HG03175 (cell line): Measurements from ENCODE around the gene TEX52.
"Not testable (repeated sequence)": the region's sequence is repeated elsewhere in the genome, so short reads cannot be mapped to it uniquely, and the experiment has no call there.

Experiments
- ATAC-seq: cut with Tn5 transposase; IDR thresholded peaks from one replicate; pipeline ENCODE4 v1.9.1; 2021; ENCODE audit warnings: mild to moderate bottlenecking, moderate library complexity; ENCODE audit not compliant: unreplicated experiment

The TEX52 gene

DNA sequence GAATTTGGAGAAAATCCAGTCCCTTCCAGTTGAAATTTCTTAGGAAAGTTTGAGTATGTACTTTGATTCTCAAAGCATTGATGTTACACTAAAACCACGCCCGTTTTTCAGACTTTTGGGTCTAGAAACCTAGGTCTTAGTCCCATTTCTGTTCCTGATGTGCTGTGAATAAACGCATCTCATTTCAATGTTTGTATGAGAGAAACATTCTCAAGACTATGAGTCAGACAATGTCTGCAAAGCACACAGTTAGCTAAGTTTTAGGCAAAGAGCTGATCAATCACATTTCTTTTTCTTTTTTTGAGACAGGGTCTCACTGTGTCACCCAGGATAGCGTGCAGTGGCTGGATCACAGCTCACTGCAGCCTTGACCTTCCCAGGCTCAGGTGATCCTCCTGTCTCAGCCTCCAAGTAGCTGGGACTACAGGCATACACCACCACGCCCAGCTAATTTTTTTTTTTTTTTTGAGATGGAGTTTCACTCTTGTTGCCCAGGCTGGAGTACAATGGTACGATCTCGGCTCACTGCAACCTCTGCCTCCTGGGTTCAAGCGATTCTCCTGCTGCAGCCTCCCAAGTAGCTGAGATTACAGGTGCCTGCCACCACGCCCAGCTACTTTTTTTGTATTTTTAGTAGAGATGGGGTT, 12.3 kb upstream of the TEX52 start:
- ATAC-seq = not testable (repeated sequence)

DNA sequence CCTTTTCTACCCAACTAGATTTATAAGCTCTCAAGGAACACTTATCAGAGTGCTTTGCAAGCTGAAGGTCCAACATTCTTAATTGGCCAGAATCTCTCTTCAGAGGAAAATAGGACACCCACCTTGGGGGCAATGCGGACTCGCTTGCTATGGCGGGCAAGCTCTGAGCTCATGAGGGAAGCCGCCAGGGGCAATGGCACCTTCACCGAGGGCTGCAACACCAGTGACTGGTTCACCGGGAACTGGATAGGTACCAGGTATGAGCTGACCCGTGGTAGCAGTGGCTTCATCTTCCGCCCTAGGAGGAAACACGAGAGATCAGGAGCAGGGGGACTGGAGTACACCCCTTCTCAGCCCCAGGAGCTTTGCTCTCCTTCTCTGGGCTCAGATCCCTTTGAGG, 7.4 kb upstream of the TEX52 start:
- ATAC-seq = no peak

DNA sequence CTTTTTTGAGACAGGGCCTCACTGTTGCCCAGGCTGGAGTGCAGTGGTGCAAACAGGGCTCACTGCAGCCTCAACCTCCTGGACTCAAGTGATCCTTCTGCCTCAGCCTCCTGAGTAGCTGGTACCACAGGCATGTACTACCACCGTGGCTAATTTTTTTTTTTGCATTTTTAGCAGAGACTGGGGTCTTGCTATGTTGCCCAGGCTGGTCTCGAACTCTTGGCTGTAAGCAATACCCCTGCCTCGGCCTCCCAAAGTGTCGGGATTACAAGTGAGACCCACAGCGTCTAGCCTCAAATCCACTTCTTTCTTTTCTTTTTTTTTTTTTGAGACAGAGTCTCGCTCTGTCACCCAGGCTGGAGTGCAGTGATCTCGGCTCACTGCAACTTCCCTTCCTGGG, 6.6 kb upstream of the TEX52 start:
- ATAC-seq = not testable (repeated sequence)

DNA sequence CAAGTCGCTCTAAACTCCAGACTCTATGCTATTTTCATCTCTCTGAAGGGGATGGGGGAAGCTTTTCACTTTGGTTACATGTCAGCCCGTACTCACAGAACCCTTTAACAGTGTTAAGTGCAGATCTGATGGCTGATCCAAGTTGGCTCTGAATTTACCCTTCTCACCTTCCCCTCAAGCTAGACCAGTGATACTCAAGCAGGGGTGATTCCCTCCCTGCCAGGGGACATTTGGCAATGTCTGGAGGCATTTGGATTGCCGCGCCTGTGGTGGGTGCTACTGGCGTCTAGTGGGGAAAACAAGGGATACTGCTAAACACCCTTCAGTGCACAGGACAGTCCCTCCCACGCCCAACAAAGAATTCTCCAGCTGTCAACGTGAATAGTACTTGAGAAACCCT, 6.0 kb upstream of the TEX52 start:
- ATAC-seq = no peak

DNA sequence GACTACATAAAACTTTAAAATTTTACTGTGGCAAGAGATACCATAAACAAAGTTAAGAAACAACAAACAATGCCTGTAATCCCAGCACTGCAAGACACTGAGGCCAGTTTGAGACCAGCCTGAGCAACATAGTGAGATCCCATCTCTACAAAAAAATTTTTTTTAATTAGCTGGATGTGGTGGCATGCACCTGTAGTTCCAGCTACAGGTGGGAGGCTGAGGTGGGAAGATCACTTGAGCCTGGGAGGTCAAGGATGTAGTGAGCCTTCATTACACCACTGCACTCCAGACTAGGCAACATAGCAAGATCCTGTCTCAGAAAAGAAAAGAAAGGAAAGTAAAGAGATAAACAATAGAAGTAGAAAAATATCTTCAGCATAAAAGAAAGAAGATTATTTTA, 3.3 kb upstream of the TEX52 start:
- no peak for ATAC-seq

DNA sequence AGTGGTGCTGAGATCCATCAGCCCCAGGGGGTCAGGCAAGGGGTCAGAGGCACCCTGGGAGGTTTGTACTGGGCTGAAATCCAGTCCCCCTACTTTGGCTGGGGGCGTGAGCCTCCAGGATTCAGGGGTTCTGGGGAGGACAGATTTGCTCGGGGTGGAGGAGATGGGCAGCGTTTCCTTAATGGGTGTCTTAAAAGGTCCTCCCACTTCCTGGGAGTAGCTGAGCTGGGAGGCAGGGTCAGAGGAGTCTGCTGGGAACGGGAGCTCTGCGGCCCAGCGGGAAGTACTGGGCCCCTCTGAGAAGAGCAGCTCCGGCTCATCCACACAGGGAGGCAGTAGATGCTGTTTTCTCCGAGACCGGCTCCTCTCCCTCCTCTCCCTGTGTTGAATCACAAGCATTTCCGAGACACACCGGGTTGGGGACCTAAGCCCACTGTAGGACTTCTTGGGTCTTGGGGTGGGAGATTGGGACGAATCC, 2.1 kb upstream of the TEX52 start:
- ATAC-seq = no peak

DNA sequence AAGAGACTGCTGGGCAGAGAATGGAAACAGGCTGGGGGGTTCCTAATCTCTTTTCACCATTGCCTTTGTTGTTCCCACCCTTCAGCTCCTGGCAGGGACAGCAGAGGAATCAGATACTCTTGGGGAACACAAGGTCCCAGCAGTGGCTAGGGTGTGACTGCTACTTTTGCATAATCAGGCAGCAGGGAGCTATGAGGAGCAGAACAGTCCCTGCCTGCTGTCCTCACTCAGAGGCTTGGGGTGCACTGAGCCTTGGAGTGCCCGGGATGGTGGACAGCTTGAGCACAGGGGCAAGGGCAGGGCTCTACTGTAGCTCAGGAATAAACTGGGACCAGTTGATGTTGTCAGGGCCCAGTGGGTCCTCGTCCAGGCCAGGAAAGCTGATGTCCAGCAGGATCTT, 1.5 kb upstream of the TEX52 start:
- ATAC-seq = no peak

DNA sequence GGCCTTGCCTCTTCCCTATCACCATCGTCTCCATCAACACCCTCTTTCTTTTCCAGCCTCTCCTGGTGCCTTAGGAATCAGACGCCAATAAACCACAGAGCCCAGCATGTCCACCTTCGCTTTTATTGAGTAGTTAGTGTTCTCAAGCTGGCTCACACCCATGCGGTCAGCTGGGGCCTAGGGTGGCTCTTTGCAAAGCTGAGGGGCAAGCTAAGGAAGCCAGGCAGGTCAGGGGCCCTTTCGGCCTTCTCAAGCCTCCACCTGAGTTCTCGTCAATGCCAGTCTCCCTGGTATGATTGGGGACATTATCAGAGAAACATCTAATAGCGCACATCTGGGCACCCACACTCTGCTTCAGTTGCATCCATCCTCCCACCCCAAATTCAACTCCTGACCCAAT, 737 bp upstream of the TEX52 start:
- ATAC-seq = no peak

DNA sequence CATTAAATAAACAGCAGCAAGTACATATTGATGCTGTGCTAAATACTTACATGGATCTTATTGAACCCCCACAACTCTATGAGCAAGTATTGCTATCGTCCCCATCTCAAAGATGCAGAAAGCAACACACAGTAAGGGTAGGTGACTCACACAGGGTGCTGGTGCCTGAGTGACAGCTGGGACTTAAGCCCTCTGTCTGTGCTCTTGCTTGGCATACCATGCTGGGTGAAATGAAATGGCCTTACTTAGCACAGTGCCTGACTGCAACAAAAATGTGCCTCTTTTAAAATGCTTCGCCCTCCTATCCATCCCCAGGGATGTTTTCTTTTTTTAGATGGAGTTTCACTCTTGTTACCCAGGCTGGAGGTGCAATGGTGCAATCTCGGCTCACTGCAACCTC, 788 bp downstream of the TEX52 start:
- ATAC-seq = no peak

DNA sequence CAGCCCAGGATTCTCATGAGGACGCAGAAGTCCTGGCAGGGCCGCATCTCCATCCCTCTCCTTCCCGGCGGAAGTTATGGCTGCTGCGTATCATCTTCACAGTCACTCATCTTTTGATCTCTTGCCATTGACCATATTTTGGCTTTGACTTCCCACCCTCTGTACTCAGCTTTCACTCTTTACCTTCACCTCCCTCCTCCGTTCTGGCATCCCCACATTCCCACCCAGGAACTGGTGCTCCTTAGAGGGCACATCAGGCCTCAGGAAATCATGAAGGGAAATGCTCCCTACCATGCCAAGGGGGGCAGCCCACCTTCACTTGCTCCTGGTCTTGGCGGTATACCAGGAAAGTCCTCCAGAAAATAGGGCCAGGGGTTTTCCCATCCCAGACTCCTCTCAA, 1.3 kb downstream of the TEX52 start:
- no peak for ATAC-seq

DNA sequence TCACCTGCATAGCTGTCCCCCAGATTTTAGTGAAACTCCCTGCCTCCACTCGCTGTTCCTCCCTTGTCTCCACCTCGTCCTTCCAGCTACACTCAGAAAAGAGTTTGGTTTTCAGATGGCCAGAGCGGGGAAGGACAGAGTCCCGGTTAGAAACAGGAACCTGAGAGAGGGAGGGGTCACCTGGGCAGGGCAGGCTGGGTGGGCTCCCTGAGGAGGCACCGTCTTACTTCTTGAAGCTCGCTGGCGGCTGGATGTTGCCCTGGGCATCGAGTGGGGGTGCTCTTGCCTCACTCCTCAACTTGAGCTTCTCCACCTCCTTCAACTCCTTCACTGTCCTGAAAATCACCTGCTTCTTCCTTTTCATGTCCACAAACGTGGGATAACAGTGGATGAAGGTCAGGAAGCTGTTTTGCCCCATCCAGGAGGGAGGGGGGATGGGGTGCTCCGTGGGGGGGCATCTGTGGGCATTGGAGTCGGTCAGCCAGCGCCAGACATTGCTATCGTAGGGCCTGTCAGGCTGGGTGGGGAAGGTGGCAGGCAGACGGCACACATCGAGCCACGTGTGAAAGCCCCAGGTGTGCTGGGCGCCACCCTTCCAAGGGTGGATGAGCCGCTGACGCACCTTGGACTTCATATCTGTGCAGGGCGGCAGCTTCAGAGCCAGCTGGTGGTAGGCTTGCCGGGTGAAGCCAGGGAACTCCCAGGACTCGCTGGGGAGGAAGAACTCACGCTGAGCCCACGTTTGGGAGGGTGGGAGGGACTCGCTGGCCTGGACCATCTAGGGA, 2.0 kb downstream of the TEX52 start:
- no peak for ATAC-seq

DNA sequence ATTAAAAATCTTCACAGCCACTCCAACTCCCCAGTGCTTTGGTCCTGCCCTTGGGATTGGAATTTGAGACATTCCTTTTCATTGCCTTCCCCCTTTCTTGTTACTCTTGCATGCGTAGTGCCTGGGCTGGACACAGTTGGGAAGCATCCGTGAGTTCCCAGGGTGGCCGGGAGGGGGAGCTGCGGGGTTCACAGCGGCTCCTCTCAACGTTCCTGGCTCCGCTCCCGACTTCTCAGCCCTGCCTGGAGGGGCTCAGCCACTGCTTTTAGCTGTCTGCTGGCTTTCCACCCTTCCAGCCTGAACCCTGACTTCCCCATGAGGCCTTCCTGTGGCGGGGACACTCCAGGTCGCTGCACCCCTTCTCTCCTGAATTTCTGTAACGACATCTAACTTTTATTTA, 3.2 kb downstream of the TEX52 start:
- no peak for ATAC-seq

DNA sequence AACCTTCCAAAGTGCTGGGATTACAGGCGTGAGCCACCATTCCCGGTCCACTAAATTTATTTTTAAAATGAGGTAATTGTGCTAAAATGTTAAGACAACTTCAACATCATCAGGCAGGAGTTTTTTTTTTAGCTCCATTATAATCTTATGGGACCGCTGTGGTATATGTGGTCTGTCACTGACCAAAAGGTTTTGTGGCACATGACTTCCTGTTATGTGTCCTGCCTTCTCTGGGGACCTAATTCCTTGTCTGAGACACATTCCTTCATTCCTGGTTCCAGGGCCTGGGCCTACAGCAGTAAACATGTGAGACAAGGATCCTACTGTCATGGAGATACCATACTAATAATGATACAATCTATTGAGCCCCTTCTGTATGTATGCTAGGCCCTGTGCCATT, 4.9 kb downstream of the TEX52 start:
- ATAC-seq = no peak

DNA sequence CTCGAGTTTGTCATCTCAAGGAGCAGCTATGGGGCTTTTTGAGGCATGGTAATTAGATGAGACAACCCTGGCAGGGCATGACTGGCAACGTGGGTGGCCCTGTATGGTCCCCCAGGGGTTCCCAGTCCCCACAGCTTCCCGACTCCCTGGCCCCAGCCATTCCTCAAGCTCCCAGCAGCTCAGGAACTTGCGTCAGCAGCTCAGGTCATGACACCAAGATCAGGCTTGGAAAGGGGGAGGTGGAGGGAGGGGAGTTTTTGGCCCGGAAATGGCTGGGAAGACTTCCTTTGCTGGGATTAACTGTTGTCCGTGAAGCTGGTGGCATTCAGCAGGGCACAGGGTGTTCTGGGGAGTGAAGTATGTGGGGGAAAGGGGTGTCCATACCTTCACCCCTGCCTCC, 11.6 kb downstream of the TEX52 start:
- ATAC-seq = no peak

DNA sequence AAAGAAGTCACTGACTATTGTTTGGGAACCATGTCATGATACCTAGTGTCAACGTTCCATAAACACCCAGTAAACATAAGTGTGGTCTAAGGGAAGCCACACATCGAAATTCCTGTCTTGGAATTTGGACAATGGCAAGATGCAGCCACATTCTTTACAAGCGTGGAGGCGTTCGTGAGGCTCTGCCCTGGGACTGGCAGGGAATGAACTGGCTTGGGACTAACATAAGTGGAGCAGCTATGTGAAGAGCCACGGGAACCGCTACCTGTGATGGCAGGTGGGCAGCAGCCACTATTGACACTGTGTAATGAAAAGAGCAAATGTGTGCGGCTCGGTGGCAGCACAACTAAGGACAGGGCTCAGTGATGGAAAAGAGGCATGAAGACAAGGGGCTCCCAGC, 12.1 kb downstream of the TEX52 start:
- no peak for ATAC-seq

DNA sequence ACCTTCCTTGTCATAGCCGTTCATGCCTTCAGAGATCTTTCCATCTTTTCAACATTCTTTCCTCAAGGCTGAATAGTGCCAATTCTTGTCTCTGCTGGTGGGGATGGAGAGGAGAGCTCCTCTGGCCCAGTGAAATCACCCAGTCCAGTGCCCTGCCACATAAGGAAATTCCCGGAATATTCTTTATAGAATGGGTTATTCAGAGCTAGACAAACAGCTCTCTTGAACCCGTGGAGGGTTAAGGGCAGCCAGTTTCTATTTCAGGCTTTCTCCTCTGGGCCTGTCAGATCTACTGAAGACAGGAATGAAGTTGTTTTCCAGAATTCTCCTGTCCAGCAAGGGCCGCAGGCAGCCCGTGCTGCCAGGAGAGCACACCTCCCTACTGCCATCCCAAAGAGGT, 13.9 kb downstream of the TEX52 start:
- no peak for ATAC-seq

DNA sequence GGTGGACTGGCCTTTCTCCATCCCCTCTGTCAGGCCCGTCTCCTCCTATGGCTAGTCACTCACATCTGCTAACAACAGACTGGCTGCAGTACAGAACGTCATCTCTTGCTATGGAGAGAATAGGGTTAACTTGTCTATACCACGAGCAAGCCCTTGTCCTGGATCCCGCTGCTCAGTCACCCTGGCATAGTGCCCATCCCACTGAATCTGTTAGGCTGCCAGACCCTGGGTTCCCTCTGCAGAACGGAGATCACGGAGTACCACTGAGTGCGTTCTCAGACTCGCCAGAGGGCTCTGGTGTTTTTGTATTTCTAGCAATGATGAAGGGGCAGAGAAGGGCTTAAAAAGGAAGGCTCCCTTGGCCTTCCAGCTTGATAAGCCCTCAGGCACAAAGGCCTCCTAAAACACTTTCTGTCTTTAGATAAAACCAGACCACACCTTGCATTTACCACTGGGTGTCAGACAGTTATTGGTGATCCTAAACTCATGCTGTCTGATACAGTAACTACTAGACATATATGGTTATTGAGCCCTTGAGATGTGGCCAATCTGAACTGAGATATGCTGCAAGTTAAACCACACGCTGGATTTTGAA, 15.7 kb downstream of the TEX52 start:
- ATAC-seq = no peak

DNA sequence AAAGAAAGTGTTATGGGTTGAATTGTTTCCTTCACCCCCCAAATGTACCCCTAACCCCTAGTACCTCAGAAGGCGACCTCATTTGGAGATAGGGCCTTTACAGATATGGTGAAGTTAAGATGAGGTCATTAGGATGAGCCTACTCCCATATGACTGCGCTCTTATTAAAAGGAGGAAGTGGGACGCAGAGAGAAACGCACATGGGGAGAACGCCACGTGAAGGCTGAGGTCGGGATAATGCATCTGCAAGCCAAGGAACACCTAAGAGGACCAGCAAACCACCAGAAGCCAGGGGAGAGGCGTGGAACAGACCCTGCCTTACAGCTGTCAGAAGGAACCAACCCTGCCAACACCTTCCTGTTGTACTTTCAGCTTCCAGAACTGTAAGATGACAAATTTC, 20.3 kb downstream of the TEX52 start:
- ATAC-seq = no peak

DNA sequence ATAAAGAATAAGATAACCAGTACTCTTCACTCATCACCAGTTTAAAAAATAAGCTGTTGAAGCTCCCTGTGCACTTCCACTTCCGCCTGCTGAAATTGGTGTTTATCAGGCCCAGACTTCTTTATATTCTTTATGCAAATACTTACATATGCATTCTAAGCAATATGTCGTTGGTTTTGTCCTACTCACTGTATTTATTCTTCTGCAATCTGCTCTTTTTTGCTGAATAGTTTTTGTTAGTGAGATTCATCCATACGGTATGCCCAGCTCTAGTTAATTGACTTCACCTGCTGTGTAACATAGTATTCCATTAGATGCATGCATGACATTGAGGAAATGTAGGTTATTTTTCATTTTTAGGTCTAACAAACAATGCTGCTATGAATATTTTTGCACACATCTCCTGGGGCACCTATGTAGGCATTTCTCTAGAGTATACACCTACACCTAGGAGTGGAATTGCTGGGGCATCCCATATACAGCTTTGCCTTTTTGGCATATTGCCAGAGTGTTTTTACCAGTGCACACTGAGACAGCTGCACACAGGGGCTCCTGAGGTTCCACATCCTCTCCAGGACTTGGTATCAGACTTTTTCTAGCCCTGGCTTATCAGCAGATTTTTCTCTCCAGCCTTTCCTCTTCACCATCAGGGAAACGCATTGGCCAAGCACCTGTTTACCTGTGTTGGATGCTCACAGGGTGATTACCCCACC, 21.0 kb downstream of the TEX52 start:
- ATAC-seq = no peak

DNA sequence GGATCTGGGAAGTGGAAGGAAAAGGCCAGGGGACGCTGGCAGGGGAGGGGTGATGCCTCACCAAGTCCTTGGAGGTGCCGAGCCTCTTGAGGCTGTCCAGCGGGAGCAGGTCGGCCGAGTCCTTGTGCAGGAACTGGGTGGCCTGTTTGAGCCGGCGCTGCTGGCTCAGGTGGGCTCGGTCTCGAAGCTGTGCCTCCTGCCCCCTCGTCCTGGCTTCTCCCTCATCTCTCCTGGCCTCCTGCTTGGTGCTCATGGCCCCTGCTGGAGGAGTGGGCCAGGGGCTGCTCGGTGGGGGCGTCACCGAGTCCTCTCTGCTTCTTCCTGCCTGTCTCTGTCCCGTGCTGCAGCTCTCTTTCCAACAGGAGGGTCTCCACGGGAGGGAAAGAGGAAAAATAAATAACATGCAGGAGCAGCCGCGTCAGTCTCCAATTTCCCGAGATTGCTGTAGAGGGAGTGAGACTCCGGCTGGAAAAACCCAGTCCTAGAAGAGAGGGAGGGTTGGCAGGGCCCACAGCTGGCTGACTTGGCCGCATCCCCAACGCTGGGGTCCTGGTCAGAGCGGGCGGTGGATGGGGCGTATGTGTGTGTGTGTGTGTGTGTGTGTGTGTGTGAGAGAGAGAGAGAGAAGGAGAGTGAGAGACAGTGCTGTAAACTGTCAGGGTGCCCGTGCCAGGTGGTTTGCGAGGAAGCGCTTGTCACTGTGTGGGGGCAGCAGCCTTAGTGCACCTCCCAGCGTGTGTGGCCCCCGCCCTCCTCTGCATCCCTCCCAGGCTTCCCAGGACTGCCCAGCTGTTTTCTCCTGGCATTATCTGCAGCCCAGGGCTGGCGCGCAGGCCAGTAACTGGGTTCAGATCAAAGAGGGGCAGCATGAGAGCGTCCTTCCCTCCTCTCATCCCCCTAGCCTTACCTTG, 22.0 kb downstream of the TEX52 start, which contains the start of gene NRIP2:
TSS of gene NRIP2 (minus strand) at position 455 of the 911 bp plus-strand sequence. CDS start at position 403, 52 bp downstream.
- no peak for ATAC-seq
